Type B pancreatic cell (in vitro differentiated cells): ENCODE data around the gene HMG20A. TPM values are rescaled to one million over a fixed set of nuclear protein-coding genes. Genes with fewer than 3 reads are reported as not detected.

Experiments
- DNase-seq: peaks from one replicate; pipeline ENCODE4 v3.0.0; 2021; ENCODE audit warnings: mixed read lengths; ENCODE audit not compliant: unreplicated experiment; ENCODE audit errors: extremely low spot score
- H3K27ac Mint-ChIP-seq: 2 replicates; pipeline ENCODE4 v1.8.0; 2021; ENCODE audit warnings: mild to moderate bottlenecking, mixed read lengths
- H3K27me3 Mint-ChIP-seq: 2 replicates; pipeline ENCODE4 v1.8.0; 2021; ENCODE audit warnings: mixed read lengths
- H3K36me3 Mint-ChIP-seq: 2 replicates; pipeline ENCODE4 v1.8.0; 2021; ENCODE audit warnings: mixed read lengths
- H3K4me1 Mint-ChIP-seq: one replicate; pipeline ENCODE4 v1.8.0; 2021; ENCODE audit warnings: mixed read lengths; ENCODE audit not compliant: unreplicated experiment
- H3K4me3 Mint-ChIP-seq: 2 replicates; pipeline ENCODE4 v1.8.0; 2021; ENCODE audit warnings: mild to moderate bottlenecking, mixed read lengths
- H3K9me3 Mint-ChIP-seq: 2 replicates; pipeline ENCODE4 v1.8.0; 2021; ENCODE audit warnings: mixed read lengths
- total RNA-seq: library from RNA; stranded (reverse); gene quantifications from 2 replicates; pipeline ENCODE4 v1.2.1, GENCODE V29; 2021; ENCODE audit warnings: low replicate concordance
- TF ChIP-seq, protein P1 (sequence below): fragments of 200-600 bp; sonication (generic); conservative IDR thresholded peaks from 2 replicates; pipeline ENCODE4 v1.5.0; 2021; ENCODE audit warnings: antibody characterized with exemption, mild to moderate bottlenecking

The HMG20A gene
- total RNA-seq, 1 donor from 2014 or later = 48.7 TPM

- H3K4me1 Mint-ChIP-seq = peaks cover 18% of the 10 kb centered on the region
Observed at GRCh38 chr15:77415450-77416147, 5.1 kb upstream of the HMG20A start.

DNA sequence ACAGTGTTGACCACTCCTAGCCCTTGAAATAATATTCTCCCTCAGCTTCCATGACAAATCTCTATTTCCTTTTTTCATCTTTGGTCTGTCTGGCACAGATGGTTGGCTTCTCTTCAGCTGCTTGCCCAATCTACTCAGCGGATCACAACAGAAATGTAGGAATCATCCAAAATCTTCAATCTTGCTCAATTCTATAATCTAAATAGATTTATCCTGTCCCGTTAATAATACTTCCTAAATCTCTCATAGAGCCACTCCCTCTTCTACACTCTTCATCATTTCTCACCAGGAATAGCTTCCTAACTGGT is 4.6 kb upstream of the HMG20A start:
- H3K27ac Mint-ChIP-seq = no peak overlapping the region
- no peaks in the 10 kb centered on the region for H3K9me3 Mint-ChIP-seq
- H3K4me1 Mint-ChIP-seq = peaks cover 18% of the 10 kb centered on the region
- TF ChIP-seq, protein P1, sequence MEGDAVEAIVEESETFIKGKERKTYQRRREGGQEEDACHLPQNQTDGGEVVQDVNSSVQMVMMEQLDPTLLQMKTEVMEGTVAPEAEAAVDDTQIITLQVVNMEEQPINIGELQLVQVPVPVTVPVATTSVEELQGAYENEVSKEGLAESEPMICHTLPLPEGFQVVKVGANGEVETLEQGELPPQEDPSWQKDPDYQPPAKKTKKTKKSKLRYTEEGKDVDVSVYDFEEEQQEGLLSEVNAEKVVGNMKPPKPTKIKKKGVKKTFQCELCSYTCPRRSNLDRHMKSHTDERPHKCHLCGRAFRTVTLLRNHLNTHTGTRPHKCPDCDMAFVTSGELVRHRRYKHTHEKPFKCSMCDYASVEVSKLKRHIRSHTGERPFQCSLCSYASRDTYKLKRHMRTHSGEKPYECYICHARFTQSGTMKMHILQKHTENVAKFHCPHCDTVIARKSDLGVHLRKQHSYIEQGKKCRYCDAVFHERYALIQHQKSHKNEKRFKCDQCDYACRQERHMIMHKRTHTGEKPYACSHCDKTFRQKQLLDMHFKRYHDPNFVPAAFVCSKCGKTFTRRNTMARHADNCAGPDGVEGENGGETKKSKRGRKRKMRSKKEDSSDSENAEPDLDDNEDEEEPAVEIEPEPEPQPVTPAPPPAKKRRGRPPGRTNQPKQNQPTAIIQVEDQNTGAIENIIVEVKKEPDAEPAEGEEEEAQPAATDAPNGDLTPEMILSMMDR = no peak
- no peak overlapping the region for H3K4me3 Mint-ChIP-seq
- no peaks in the 10 kb centered on the region for H3K27me3 Mint-ChIP-seq
- no peaks in the 10 kb centered on the region for H3K36me3 Mint-ChIP-seq
- DNase-seq = no peak

More at GRCh38 chr15:77415450-77416147, 5.1 kb upstream of the HMG20A start:
- no peaks in the 10 kb centered on the region for H3K9me3 Mint-ChIP-seq
- DNase-seq = no peak
- no peak overlapping the region for H3K4me3 Mint-ChIP-seq
- no peaks in the 10 kb centered on the region for H3K27me3 Mint-ChIP-seq
- H3K36me3 Mint-ChIP-seq = no peaks in the 10 kb centered on the region
- TF ChIP-seq, protein P1 = no peak
- no peak overlapping the region for H3K27ac Mint-ChIP-seq

GRCh38 chr15:77416954-77417353 is 3.7 kb upstream of the HMG20A start:
- no peaks in the 10 kb centered on the region for H3K36me3 Mint-ChIP-seq
- H3K4me3 Mint-ChIP-seq = peak overlapping the region; percentile 40
- TF ChIP-seq, protein P1 = no peak
- H3K9me3 Mint-ChIP-seq = no peaks in the 10 kb centered on the region
- DNase-seq = no peak
- no peak overlapping the region for H3K27ac Mint-ChIP-seq
- H3K27me3 Mint-ChIP-seq = no peaks in the 10 kb centered on the region
- H3K4me1 Mint-ChIP-seq = peaks cover 20% of the 10 kb centered on the region

DNA sequence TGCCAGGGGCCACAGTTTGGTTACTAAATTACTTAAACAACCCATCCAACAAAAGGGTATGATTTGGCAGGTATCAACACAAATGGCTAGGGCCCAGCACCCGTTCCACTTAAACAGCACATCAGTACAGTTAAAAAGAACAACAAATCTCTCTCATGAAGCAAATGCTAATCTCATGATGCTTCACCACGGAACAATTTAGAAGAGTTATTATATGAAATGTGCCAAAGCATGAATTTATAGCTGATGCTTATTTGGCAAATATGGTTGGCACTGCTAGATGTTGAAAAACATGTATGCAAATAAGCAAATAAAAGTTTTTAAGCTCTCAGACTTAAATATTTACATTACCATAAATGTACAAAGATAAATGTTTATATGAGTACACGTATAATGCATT is 3.1 kb upstream of the HMG20A start:
- H3K9me3 Mint-ChIP-seq = no peaks in the 10 kb centered on the region
- H3K36me3 Mint-ChIP-seq = no peaks in the 10 kb centered on the region
- H3K27me3 Mint-ChIP-seq = no peaks in the 10 kb centered on the region
- DNase-seq = no peak
- H3K4me1 Mint-ChIP-seq = peaks cover 17% of the 10 kb centered on the region
- H3K4me3 Mint-ChIP-seq = peak overlapping the region; percentile 96
- H3K27ac Mint-ChIP-seq = no peak overlapping the region
- TF ChIP-seq, protein P1 = no peak

DNA sequence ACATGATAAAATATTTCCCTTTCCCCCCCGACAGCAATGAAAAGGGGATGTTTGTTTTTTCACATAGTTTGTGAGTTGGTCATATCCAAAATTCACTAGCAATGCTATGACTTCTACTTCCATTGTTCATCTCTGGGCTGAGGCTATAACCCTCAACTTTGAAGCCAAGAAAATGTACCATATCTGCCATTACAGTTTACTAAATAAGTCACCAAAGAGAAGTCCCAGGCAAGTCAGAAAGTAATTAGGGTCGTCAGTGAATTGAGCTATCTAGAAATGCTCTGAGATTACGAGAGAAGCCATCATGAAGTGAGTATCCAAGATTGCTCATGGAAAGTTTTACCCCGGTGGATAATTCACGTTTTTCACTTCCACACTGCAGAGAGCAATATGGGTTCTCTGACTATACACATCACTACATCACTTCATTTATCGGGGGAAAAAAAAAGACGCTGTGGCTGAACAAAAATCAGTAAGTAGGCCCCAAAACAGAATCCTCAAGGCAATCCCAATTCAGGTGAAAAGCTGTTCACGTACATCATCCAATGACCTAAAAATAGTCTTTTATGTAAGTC is 2.2 kb upstream of the HMG20A start:
- H3K4me1 Mint-ChIP-seq = peaks cover 21% of the 10 kb centered on the region
- TF ChIP-seq, protein P1 = no peak
- no peaks in the 10 kb centered on the region for H3K9me3 Mint-ChIP-seq
- no peaks in the 10 kb centered on the region for H3K27me3 Mint-ChIP-seq
- H3K27ac Mint-ChIP-seq = peak overlapping the region; percentile 90
- H3K4me3 Mint-ChIP-seq = peak overlapping the region; percentile 96
- H3K36me3 Mint-ChIP-seq = no peaks in the 10 kb centered on the region
- no peak for DNase-seq
